Ishikawa (cell line): ENCODE results near the gene CYP2E1.

Experiments used
- CEBPB ChIP-seq: IDR thresholded peaks from 2 replicates; pipeline ENCODE4 v1.6.1; 2012
- CREB1 ChIP-seq: IDR thresholded peaks from 2 replicates; pipeline ENCODE4 v1.6.1; 2012; ENCODE audit warnings: low read depth
- EGR1 ChIP-seq: IDR thresholded peaks from 2 replicates; pipeline ENCODE4 v1.6.1; 2012
- EP300 ChIP-seq: IDR thresholded peaks from 2 replicates; pipeline ENCODE4 v1.6.1; 2012; ENCODE audit warnings: borderline replicate concordance
- FOXM1 ChIP-seq: IDR thresholded peaks from 2 replicates; pipeline ENCODE4 v1.6.1; 2012; ENCODE audit warnings: low read depth, borderline replicate concordance
- NFIC ChIP-seq: IDR thresholded peaks from 2 replicates; pipeline ENCODE4 v1.6.1; 2012
- RAD21 ChIP-seq: IDR thresholded peaks from 2 replicates; pipeline ENCODE4 v1.6.1; 2012; ENCODE audit warnings: low read depth
- TAF1 ChIP-seq: IDR thresholded peaks from 2 replicates; pipeline ENCODE4 v1.6.1; 2012; ENCODE audit warnings: low read depth, mild to moderate bottlenecking
- TCF12 ChIP-seq: IDR thresholded peaks from 2 replicates; pipeline ENCODE4 v1.6.1; 2012; ENCODE audit warnings: low read depth
- TEAD4 ChIP-seq: IDR thresholded peaks from 2 replicates; pipeline ENCODE4 v1.6.1; 2012
- YY1 ChIP-seq: IDR thresholded peaks from 2 replicates; pipeline ENCODE4 v1.6.1; 2012; ENCODE audit warnings: low read depth
- ZBTB7A ChIP-seq: IDR thresholded peaks from 2 replicates; pipeline ENCODE4 v1.6.1; 2012; ENCODE audit warnings: low read depth
- TF ChIP-seq, protein P1 (sequence below): IDR thresholded peaks from 2 replicates; pipeline ENCODE4 v1.6.1; 2012; ENCODE audit warnings: low read depth, mild to moderate bottlenecking
- TF ChIP-seq, protein P2 (sequence below): IDR thresholded peaks from 2 replicates; pipeline ENCODE4 v1.6.1; 2012
- TF ChIP-seq, protein P3 (sequence below): IDR thresholded peaks from 2 replicates; pipeline ENCODE4 v1.6.1; 2012

The CYP2E1 gene

DNA sequence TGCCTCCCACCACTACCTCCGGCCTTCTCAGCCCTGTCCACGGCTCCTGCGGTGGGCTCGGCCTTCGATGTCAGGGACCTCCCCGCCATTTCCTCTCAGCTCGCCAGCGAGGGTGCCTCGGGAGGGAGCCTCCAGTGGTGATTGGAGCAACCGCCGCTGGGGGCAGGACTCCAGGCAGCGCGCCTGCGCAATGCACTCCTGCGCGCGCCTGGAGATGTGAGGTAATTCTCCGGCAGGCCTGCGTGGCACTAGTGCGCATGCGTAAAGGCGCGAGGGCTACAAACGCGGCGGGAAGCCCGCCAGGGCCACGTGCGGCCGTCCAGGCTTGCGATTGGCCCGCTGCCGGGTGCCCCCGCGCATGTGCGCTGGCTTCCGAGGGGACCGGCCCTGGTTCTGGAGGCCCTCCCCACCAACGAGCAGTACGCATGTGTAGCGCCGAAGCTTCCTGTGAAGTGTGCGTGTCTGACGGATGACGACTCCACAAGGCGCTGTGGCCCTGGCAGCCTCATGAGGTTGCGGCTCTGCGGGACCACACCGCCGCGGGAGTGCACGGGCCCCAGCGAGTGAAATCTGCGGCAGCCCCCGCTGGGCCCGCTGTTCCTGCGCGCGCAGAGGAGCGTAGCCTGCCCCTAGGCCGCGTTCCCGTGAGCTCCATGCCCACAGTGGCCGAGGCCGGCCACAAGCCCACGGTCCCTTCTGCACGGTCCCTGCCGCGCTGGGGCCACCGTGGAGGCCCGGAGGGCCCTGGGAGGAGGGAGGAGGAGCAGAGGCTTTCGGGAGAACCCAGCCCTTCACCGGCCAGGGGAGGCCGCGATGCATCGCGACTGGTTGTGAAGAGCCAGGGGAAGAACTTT is 38.5 kb downstream of the CYP2E1 start, which contains the start of gene SYCE1:
TSS of gene SYCE1 (minus strand) at position 143 of the 854 bp plus-strand sequence. CDS start at position 89, 54 bp downstream.
- TF ChIP-seq EGR1 (no peak), EP300 (no peak), TAF1 (no peak), ZBTB7A (no peak)

DNA sequence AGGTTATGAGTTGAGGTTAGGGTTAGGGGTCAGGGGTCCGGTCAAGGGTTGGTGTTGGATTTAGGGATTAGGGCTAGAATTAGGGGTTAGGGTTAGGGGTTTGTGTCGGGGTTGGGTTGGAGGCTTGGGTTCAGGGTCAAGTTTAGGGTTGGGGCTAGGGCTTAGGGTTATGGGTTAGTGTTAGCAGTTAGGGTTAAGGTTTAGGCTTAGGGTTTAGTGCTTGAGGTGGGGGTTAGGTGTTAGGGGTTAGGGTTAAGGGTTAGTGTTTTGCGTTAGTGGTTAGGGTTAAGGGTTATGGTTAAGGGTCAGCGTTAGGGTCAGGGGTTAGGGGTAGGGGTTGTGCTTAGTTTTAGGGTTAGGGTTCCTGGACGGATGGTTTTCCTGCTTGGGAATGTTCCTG is 40.0 kb downstream of the CYP2E1 start:
- TF ChIP-seq, protein P1, sequence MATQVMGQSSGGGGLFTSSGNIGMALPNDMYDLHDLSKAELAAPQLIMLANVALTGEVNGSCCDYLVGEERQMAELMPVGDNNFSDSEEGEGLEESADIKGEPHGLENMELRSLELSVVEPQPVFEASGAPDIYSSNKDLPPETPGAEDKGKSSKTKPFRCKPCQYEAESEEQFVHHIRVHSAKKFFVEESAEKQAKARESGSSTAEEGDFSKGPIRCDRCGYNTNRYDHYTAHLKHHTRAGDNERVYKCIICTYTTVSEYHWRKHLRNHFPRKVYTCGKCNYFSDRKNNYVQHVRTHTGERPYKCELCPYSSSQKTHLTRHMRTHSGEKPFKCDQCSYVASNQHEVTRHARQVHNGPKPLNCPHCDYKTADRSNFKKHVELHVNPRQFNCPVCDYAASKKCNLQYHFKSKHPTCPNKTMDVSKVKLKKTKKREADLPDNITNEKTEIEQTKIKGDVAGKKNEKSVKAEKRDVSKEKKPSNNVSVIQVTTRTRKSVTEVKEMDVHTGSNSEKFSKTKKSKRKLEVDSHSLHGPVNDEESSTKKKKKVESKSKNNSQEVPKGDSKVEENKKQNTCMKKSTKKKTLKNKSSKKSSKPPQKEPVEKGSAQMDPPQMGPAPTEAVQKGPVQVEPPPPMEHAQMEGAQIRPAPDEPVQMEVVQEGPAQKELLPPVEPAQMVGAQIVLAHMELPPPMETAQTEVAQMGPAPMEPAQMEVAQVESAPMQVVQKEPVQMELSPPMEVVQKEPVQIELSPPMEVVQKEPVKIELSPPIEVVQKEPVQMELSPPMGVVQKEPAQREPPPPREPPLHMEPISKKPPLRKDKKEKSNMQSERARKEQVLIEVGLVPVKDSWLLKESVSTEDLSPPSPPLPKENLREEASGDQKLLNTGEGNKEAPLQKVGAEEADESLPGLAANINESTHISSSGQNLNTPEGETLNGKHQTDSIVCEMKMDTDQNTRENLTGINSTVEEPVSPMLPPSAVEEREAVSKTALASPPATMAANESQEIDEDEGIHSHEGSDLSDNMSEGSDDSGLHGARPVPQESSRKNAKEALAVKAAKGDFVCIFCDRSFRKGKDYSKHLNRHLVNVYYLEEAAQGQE = no peak
- TF ChIP-seq, protein P2, sequence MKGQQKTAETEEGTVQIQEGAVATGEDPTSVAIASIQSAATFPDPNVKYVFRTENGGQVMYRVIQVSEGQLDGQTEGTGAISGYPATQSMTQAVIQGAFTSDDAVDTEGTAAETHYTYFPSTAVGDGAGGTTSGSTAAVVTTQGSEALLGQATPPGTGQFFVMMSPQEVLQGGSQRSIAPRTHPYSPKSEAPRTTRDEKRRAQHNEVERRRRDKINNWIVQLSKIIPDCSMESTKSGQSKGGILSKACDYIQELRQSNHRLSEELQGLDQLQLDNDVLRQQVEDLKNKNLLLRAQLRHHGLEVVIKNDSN = no peak
- no peak for TF ChIP-seq EP300
- no peak for TF ChIP-seq TCF12
- no peak for TF ChIP-seq NFIC
- no peak for TF ChIP-seq CEBPB

DNA sequence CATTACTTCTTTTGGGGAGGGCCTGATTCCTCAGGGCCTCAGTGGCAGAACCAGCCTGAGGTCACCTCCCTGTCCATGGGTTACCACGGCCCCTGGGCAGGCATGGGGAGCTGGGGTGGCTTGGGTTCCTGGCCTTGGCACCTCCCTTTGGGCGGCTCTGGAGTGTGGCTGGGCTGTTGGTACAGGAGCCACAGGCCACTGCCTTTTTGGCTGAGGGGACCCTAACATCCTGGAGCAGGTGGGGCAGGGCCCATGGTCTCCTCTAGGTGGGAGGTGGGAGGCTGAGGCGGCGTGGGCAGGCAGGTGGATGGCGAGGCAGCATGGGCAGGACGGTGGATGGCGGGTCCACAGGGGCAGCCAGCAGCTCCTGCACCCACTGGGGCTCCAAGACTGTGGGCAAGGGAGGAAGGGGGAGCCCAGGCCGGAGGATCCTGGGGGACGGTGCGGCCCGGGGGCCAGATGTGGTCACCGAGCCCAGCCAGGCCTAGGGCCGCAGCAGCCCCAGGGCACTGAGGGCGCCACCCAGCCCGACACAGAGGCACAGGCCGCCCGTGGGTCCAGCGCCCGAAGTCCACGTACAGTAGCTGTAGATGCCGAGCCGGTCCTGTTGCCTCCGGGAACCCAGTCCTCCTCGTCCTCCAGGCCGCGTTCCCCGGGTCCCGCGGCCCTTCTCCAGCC is 40.6 kb downstream of the CYP2E1 start:
- no peak for TF ChIP-seq TEAD4
- TF ChIP-seq, protein P2 = no peak
- no peak for TF ChIP-seq CEBPB
- TF ChIP-seq FOXM1 = no peak
- TF ChIP-seq YY1 = no peak
- TF ChIP-seq TAF1 = no peak
- no peak for TF ChIP-seq TCF12
- TF ChIP-seq EP300 = no peak
- TF ChIP-seq NFIC = no peak
- no peak for TF ChIP-seq ZBTB7A
- no peak for TF ChIP-seq CREB1
- no peak for TF ChIP-seq EGR1
- TF ChIP-seq, protein P3, sequence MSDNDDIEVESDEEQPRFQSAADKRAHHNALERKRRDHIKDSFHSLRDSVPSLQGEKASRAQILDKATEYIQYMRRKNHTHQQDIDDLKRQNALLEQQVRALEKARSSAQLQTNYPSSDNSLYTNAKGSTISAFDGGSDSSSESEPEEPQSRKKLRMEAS = no peak
- TF ChIP-seq, protein P1 = no peak
- TF ChIP-seq RAD21 = no peak

DNA sequence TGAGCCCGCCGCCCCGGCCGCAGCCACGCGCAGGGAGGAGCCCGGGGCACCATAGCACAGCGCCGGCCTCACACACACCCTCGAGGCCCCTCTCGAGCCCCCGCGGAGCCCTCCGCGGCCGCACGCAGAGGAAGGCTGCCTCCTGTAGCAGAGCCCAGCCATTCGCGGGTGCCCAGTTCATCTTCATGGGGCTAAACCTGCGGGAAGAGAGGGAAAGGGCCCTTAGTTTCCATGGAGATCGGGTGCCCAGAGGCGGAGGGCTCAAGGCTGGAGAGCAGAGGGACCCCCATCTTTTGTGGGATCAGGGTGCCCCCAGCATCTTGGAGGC is 41.1 kb downstream of the CYP2E1 start:
- TF ChIP-seq CEBPB (no peak), ZBTB7A (no peak), NFIC (no peak), TEAD4 (no peak)
